IMR-90 (cell line): ENCODE measurements around the gene NPPC. TPM values are rescaled to one million over a fixed set of nuclear protein-coding genes. Genes with fewer than 3 reads are reported as not detected.

Experiments used
- ATAC-seq: fragments of 200-7000 bp; cut with Tn5 transposase; 2 replicates; pipeline ENCODE4 v1.9.1; 2020; ENCODE audit warnings: low read depth, mild to moderate bottlenecking, moderate library complexity
- BruUV-seq: library from RNA; stranded (reverse); fragments of 400-500 nt; replicated peaks from 2 replicates; lab custom pipeline; 2021; lab: Mats Ljungman, UMichigan
- CTCF ChIA-PET: fragments of 300-600 bp; formaldehyde crosslinking; extraction: SDS; loops from one replicate; lab custom pipeline; 2021; ENCODE audit warnings: antibody characterized with exemption; lab: Yijun Ruan, JAX
- POLR2A ChIA-PET: fragments of 300-600 bp; sonication (Branson Sonifier 250); formaldehyde crosslinking; loops from one replicate; lab custom pipeline; 2022; ENCODE audit warnings: antibody characterized with exemption; ENCODE audit not compliant: unreplicated experiment; lab: Charles Lee
- DNase-seq: peaks from one replicate; pipeline ENCODE4 v3.0.0; 2013
- H2AFZ ChIP-seq: replicated peaks from 2 replicates; pipeline ENCODE3; 2013; ENCODE audit warnings: low read length, mild to moderate bottlenecking; ENCODE audit not compliant: poor library complexity
- H2AK5ac ChIP-seq: 2 replicates; pipeline ENCODE4 v1.6.1; 2013; ENCODE audit warnings: low read depth, low read length, inconsistent platforms
- H2AK9ac ChIP-seq: replicated peaks from 2 replicates; pipeline ENCODE3; 2013; ENCODE audit warnings: mild to moderate bottlenecking, low read depth, low read length, moderate library complexity; ENCODE audit not compliant: poor library complexity
- H2BK120ac ChIP-seq: 2 replicates; pipeline ENCODE4 v1.6.1; 2013; ENCODE audit warnings: low read depth, low read length, inconsistent platforms
- H2BK15ac ChIP-seq: 3 replicates; pipeline ENCODE4 v1.6.1; 2013; ENCODE audit warnings: low read depth, low read length, inconsistent platforms
- H2BK20ac ChIP-seq: 2 replicates; pipeline ENCODE4 v1.6.1; 2013; ENCODE audit warnings: low read depth, mild to moderate bottlenecking, inconsistent platforms, low read length, moderate library complexity
- H2BK5ac ChIP-seq: 2 replicates; pipeline ENCODE4 v1.6.1; 2013; ENCODE audit warnings: mild to moderate bottlenecking, low read depth, low read length, inconsistent platforms; ENCODE audit not compliant: poor library complexity, severe bottlenecking
- H3K14ac ChIP-seq: replicated peaks from 2 replicates; pipeline ENCODE4 v1.6.1; 2013; ENCODE audit warnings: low read depth, low read length, inconsistent platforms
- H3K18ac ChIP-seq: 2 replicates; pipeline ENCODE4 v1.6.1; 2013; ENCODE audit warnings: low read depth, low read length, control low read depth
- H3K23ac ChIP-seq: 2 replicates; pipeline ENCODE4 v1.6.1; 2013; ENCODE audit warnings: low read depth, low read length, inconsistent platforms
- H3K27ac ChIP-seq: 2 replicates; pipeline ENCODE4 v1.5.1; 2013; ENCODE audit warnings: mild to moderate bottlenecking, control low read depth, low read length; ENCODE audit not compliant: insufficient read depth
- H3K27me3 ChIP-seq: 2 replicates; pipeline ENCODE4 v1.6.1; 2013; ENCODE audit warnings: low read length; ENCODE audit not compliant: control insufficient read depth, insufficient read depth
- H3K36me3 ChIP-seq: 2 replicates; pipeline ENCODE4 v1.6.1; 2013; ENCODE audit warnings: low read length, mixed read lengths; ENCODE audit not compliant: control insufficient read depth, insufficient read depth
- H3K4ac ChIP-seq: 2 replicates; pipeline ENCODE4 v1.6.1; 2013; ENCODE audit warnings: low read depth, low read length, inconsistent platforms
- H3K4me1 ChIP-seq: 2 replicates; pipeline ENCODE4 v1.6.1; 2013; ENCODE audit warnings: low read length, mixed read lengths; ENCODE audit not compliant: control insufficient read depth, insufficient read depth
- H3K4me2 ChIP-seq: 2 replicates; pipeline ENCODE4 v1.6.1; 2013; ENCODE audit warnings: low read depth, mild to moderate bottlenecking, control low read depth, low read length, moderate library complexity
- H3K4me3 ChIP-seq: 2 replicates; pipeline ENCODE4 v1.5.1; 2013; ENCODE audit warnings: low read depth, mild to moderate bottlenecking, control low read depth, low read length, moderate library complexity; ENCODE audit not compliant: insufficient read depth
- H3K56ac ChIP-seq: 2 replicates; pipeline ENCODE4 v1.6.1; 2013; ENCODE audit warnings: low read length, inconsistent platforms; ENCODE audit not compliant: insufficient read depth; ENCODE audit errors: extremely low read depth
- H3K79me1 ChIP-seq, 2 experiments: 2 replicates each; pipeline ENCODE4 v1.6.1; 2013; ENCODE audit warnings: low read length in 2 of 2, inconsistent platforms in 1 of 2, low read depth in 1 of 2
- H3K9ac ChIP-seq: 2 replicates; pipeline ENCODE4 v1.6.1; 2013; ENCODE audit warnings: low read depth, low read length, control low read depth
- H3K9me1 ChIP-seq: 2 replicates; pipeline ENCODE4 v1.6.1; 2013; ENCODE audit warnings: low read length, inconsistent platforms; ENCODE audit not compliant: insufficient read depth
- H3K9me3 ChIP-seq: 2 replicates; pipeline ENCODE4 v1.6.1; 2013; ENCODE audit warnings: low read length; ENCODE audit not compliant: control insufficient read depth, insufficient read depth
- H4K20me1 ChIP-seq: 2 replicates; pipeline ENCODE4 v1.6.1; 2013; ENCODE audit warnings: low read length, inconsistent platforms; ENCODE audit not compliant: insufficient read depth
- H4K5ac ChIP-seq: 2 replicates; pipeline ENCODE4 v1.6.1; 2013; ENCODE audit warnings: mild to moderate bottlenecking, low read depth, low read length, control low read depth
- H4K8ac ChIP-seq, 2 experiments: 2 replicates each; pipeline ENCODE4 v1.6.1; 2013; ENCODE audit warnings: low read depth in 2 of 2, low read length in 2 of 2, control low read depth in 1 of 2, inconsistent platforms in 1 of 2
- H4K91ac ChIP-seq: 2 replicates; pipeline ENCODE4 v1.6.1; 2013; ENCODE audit warnings: low read depth, low read length, inconsistent platforms; ENCODE audit not compliant: insufficient read depth
- BHLHE40 ChIP-seq: fragments of 150-350 bp; IDR thresholded peaks from 2 replicates; pipeline ENCODE4 v1.6.1; 2016; ENCODE audit warnings: mild to moderate bottlenecking, low read depth, low read length
- CEBPB ChIP-seq: IDR thresholded peaks from 2 replicates; pipeline ENCODE4 v1.6.1; 2012; ENCODE audit warnings: low read depth, low read length, improper control_type of control experiment
- CHD1 ChIP-seq: IDR thresholded peaks from 2 replicates; pipeline ENCODE4 v1.6.1; 2012; ENCODE audit warnings: low read depth, low read length, improper control_type of control experiment
- CTCF ChIP-seq: conservative IDR thresholded peaks from 2 replicates; pipeline ENCODE4 v1.5.1; 2012; ENCODE audit warnings: mild to moderate bottlenecking, low read depth, low read length, improper control_type of control experiment
- ELK1 ChIP-seq: fragments of 150-350 bp; IDR thresholded peaks from 2 replicates; pipeline ENCODE4 v1.6.1; 2016; ENCODE audit warnings: low read depth, mild to moderate bottlenecking, low read length, moderate library complexity, borderline replicate concordance
- FOS ChIP-seq: fragments of 150-350 bp; IDR thresholded peaks from 2 replicates; pipeline ENCODE4 v1.6.1; 2016; ENCODE audit warnings: low read depth, low read length
- MAFK ChIP-seq: IDR thresholded peaks from 2 replicates; pipeline ENCODE4 v1.6.1; 2012; ENCODE audit warnings: low read depth, low read length, improper control_type of control experiment
- MAZ ChIP-seq: IDR thresholded peaks from 2 replicates; pipeline ENCODE4 v1.6.1; 2012; ENCODE audit warnings: low read depth, mild to moderate bottlenecking, low read length, improper control_type of control experiment, moderate library complexity, borderline replicate concordance
- MXI1 ChIP-seq: IDR thresholded peaks from 2 replicates; pipeline ENCODE4 v1.6.1; 2012; ENCODE audit warnings: low read depth, mild to moderate bottlenecking, low read length, moderate library complexity, borderline replicate concordance
- NFE2L2 ChIP-seq: fragments of 150-350 bp; IDR thresholded peaks from 2 replicates; pipeline ENCODE4 v1.6.1; 2016; ENCODE audit warnings: low read depth, mild to moderate bottlenecking, low read length
- POLR2A ChIP-seq: IDR thresholded peaks from 2 replicates; pipeline ENCODE4 v1.6.1; 2012; ENCODE audit warnings: mild to moderate bottlenecking, low read depth, low read length
- RAD21 ChIP-seq: IDR thresholded peaks from 2 replicates; pipeline ENCODE4 v1.6.1; 2012; ENCODE audit warnings: low read length, improper control_type of control experiment
- RCOR1 ChIP-seq: IDR thresholded peaks from 2 replicates; pipeline ENCODE4 v1.6.1; 2012; ENCODE audit warnings: mild to moderate bottlenecking, low read length, improper control_type of control experiment; ENCODE audit not compliant: insufficient replicate concordance
- SMC3 ChIP-seq: fragments of 150-350 bp; IDR thresholded peaks from 2 replicates; pipeline ENCODE4 v1.6.1; 2016; ENCODE audit warnings: low read depth, mild to moderate bottlenecking, antibody characterized with exemption, low read length, moderate library complexity
- USF2 ChIP-seq: fragments of 150-350 bp; IDR thresholded peaks from 2 replicates; pipeline ENCODE4 v1.6.1; 2017; ENCODE audit warnings: mild to moderate bottlenecking, antibody characterized with exemption, low read length, low read depth
- WGBS, 2 experiments: methylation state at CpG; one replicate each; pipeline versions ENCODE4 v1.1.5 to v1.1.7; 2013; ENCODE audit warnings: missing lambda C conversion rate in 2 of 2; ENCODE audit not compliant: insufficient read length in 1 of 2; ENCODE audit errors: extremely low coverage in 2 of 2; 5-methylcytosine and 5-hydroxymethylcytosine counted together
- dilution Hi-C: fragments of 300-500 bp; cut with HindIII; formaldehyde crosslinking; loops from one replicate; pipeline ENCODE4 v1.14.3; 2018; ENCODE audit warnings: low sequenced_read_pairs; ENCODE audit not compliant: unreplicated experiment
- in situ Hi-C: fragments of 300-500 bp; cut with MboI; formaldehyde crosslinking; loops from 3 replicates; pipeline ENCODE4 v1.14.3; 2019; ENCODE audit warnings: low sequenced_read_pairs, inconsistent platforms, mixed read lengths
- intact Hi-C: fragments of 100-400 bp; cut with micrococcal nuclease; formaldehyde crosslinking; loops from 2 replicates; pipeline ENCODE4 v1.10.0; 2022
- polyA plus RNA-seq, 3 experiments: library from polyadenylated mRNA; depleted of rRNA; stranded (reverse); fragments of >200 nt; gene quantifications; 2 replicates each; pipeline ENCODE4 v1.2.3, GENCODE V29; 2012; ENCODE audit warnings: low replicate concordance in 1 of 3
- total RNA-seq: library from RNA; depleted of rRNA; stranded (reverse); fragments of >200 nt; gene quantifications from 2 replicates; pipeline ENCODE4 v1.2.3, GENCODE V29; 2012

NPPC gene
- total and polyA plus RNA-seq, 2 of the 4 experiments (the other 2 are of a cell fraction) = 0.22 to 0.36 TPM

GRCh38 chr2:231937057-231937456, 10.9 kb upstream of the NPPC start:
- POLR2A ChIA-PET = no interaction called here
- H4K8ac ChIP-seq = no peak overlapping the region
- H3K4me2 ChIP-seq = no peak overlapping the region
- peaks cover 37% of the 10 kb centered on the region for H3K27me3 ChIP-seq
- H3K79me1 ChIP-seq = no peaks in the 10 kb centered on the region
- no peak overlapping the region for H2BK5ac ChIP-seq
- no TSS peak for BruUV-seq
- no peak overlapping the region for H3K14ac ChIP-seq
- no peak overlapping the region for H3K56ac ChIP-seq
- no peak overlapping the region for H3K9ac ChIP-seq
- H4K91ac ChIP-seq = no peak overlapping the region
- no peak overlapping the region for H3K27ac ChIP-seq
- H3K9me3 ChIP-seq = no peaks in the 10 kb centered on the region
- H3K4ac ChIP-seq = no peak overlapping the region
- H3K18ac ChIP-seq = no peak overlapping the region
- DNase-seq (no peak), ATAC-seq (no peak)
- dilution Hi-C loops = no loop called here
- no peak overlapping the region for H3K4me3 ChIP-seq
- no peaks in the 10 kb centered on the region; the same call in 1 of the 2 replicates for H3K9me1 ChIP-seq
- intact Hi-C loops = no loop called here
- H2AK5ac ChIP-seq = no peak overlapping the region
- CTCF ChIA-PET = no interaction called here
- no CpG with 5 or more reads among the region's 7 CpGs for WGBS, 2 experiments
- H2AFZ ChIP-seq = no peak overlapping the region
- H4K5ac ChIP-seq = no peak overlapping the region
- no peaks in the 10 kb centered on the region for H3K4me1 ChIP-seq
- no peak overlapping the region for H2AK9ac ChIP-seq
- H4K20me1 ChIP-seq = no peaks in the 10 kb centered on the region
- TF ChIP-seq CHD1 (no peak), SMC3 (no peak), CTCF (no peak), ELK1 (no peak), NFE2L2 (no peak), BHLHE40 (no peak), MXI1 (no peak), FOS (no peak), POLR2A (no peak), MAZ (no peak), USF2 (no peak), RAD21 (no peak), RCOR1 (no peak), CEBPB (no peak), MAFK (no peak)
- in situ Hi-C loops = no loop called here
- H2BK15ac ChIP-seq = no peak overlapping the region
- H2BK120ac ChIP-seq = no peak overlapping the region
- H3K23ac ChIP-seq = no peak overlapping the region
- no peaks in the 10 kb centered on the region for H3K36me3 ChIP-seq
- no peak overlapping the region for H2BK20ac ChIP-seq
